Measurements from ENCODE around the gene CAMKMT.

Gene CAMKMT

DNA sequence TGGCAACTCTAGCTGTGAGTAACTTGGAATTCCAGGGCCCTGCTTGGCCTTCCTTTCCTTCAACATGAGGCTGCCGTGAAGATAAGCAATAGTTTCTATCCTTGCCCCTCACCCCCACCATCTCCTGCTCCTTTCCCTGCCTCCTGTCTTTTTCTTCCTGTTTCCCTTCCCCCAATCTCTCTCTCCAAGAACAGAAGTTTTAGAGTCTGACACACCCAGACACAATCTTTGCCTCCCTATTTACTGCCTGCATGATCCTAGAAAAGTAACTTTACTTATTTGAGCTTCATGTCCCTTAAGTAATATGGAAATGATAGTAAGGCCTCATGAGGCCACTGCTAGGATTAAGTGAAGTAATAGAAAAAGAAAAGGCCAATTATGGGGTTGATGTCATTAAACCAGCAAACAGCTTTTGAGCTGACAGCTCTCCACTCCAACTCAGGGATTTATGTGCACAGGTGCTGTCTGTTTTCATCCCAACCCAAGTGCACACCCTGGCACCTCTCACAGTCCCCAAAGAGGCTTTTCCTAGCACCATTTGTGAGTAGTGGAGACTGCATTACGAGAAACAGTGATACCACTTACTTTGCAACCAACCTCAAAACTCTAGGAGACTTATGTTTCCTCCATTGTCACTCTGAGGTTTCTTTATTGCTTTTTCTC is 456.1 kb downstream of the CAMKMT start:
- Histone ChIP-seq H3K9me2 (replicated peaks; ENCODE audit: insufficient read depth, low read length) (no peaks in the 10 kb centered on the region), H2AFZ (ENCODE audit: low read depth, low read length, severe bottlenecking) (no peak overlapping the region), H3K4me3 (ENCODE audit: insufficient read depth, low read length, poor library complexity, severe bottlenecking) (no peak overlapping the region), H4K20me1 (ENCODE audit: low read depth, low read length) (no peaks in the 10 kb centered on the region), H3K27me3 (ENCODE audit: low read length) (no peaks in the 10 kb centered on the region), H3K9ac (ENCODE audit: low read length) (no peak overlapping the region), H3K79me2 (ENCODE audit: insufficient read depth, low read length) (no peaks in the 10 kb centered on the region), H3K4me2 (ENCODE audit: low read depth, low read length, poor library complexity, severe bottlenecking) (no peak overlapping the region), H3K27ac (ENCODE audit: low read depth, low read length) (no peak overlapping the region), H3K36me3 (ENCODE audit: low read length) (no peaks in the 10 kb centered on the region), H3F3A (ENCODE audit: insufficient read depth) (no peaks in the 10 kb centered on the region), H3K9me3 (ENCODE audit: insufficient read depth, low read length) (no peaks in the 10 kb centered on the region)
- TF ChIP-seq CTCF (IDR thresholded peaks at IDR 0.05; ENCODE audit: insufficient read depth, low read length, poor library complexity, severe bottlenecking) (no peak), EZH2phosphoT487 (conservative IDR thresholded peaks at IDR 0.05; ENCODE audit: low read length) (no peak)

DNA sequence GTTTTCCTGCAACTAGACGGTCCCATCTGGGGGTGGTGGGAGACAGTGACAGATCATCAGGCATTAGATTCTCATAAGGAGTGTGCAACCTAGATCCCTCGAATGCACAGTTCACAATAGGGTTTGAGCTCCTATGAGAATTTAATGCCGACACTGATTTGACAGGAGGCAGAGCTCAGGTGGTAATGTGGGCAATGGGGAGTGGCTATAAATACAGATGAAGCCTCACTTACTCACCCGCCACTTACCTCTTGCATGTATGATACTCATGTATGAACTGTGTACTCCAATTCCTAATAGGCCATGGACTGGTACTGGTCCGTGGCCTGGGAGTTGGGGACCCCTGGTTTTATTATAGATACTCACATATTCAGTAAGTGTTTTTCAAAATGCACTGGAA is 457.3 kb downstream of the CAMKMT start:
- H3K9ac ChIP-seq (ENCODE audit: low read length): no peak overlapping the region
- TF ChIP-seq CTCF (IDR thresholded peaks at IDR 0.05; ENCODE audit: insufficient read depth, low read length, poor library complexity, severe bottlenecking): no peak
- no peak for TF ChIP-seq EZH2phosphoT487 (conservative IDR thresholded peaks at IDR 0.05; ENCODE audit: low read length)
- H3K36me3 ChIP-seq (ENCODE audit: low read length): no peaks in the 10 kb centered on the region
- no peaks in the 10 kb centered on the region for H3K27me3 ChIP-seq (ENCODE audit: low read length)
- no peak overlapping the region for H2AFZ ChIP-seq (ENCODE audit: low read depth, low read length, severe bottlenecking)
- no peaks in the 10 kb centered on the region for H3F3A ChIP-seq (ENCODE audit: insufficient read depth)
- H3K4me3 ChIP-seq (ENCODE audit: insufficient read depth, low read length, poor library complexity, severe bottlenecking): no peak overlapping the region
- H4K20me1 ChIP-seq (ENCODE audit: low read depth, low read length): no peaks in the 10 kb centered on the region
- H3K4me2 ChIP-seq (ENCODE audit: low read depth, low read length, poor library complexity, severe bottlenecking): no peak overlapping the region
- H3K27ac ChIP-seq (ENCODE audit: low read depth, low read length): no peak overlapping the region
- H3K9me2 ChIP-seq (replicated peaks; ENCODE audit: insufficient read depth, low read length): no peaks in the 10 kb centered on the region
- no peaks in the 10 kb centered on the region for H3K9me3 ChIP-seq (ENCODE audit: insufficient read depth, low read length)
- no peaks in the 10 kb centered on the region for H3K79me2 ChIP-seq (ENCODE audit: insufficient read depth, low read length)

DNA sequence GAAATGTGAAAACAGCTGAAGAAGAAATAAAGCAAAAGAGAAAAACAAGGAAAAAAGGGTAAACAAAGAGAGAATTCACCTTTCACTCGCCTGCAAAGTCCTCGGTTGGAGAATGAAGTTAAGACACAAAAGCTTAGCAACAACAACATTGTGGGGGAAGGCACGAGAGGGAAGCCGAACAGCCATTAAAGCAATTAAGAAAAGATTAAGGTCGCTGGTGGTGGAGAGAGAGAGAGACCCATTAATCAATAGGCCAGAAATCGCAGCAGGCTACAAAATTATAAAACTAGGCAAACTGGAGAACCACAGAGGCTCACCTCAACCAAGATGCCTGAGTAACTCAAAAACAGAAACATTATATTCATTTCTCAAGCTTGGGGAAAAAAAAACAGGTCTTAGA is 459.8 kb downstream of the CAMKMT start:
- H3K9me3 ChIP-seq (ENCODE audit: insufficient read depth, low read length): no peaks in the 10 kb centered on the region
- H3K27me3 ChIP-seq (ENCODE audit: low read length): no peaks in the 10 kb centered on the region
- no peaks in the 10 kb centered on the region for H3F3A ChIP-seq (ENCODE audit: insufficient read depth)
- no peak overlapping the region for H3K27ac ChIP-seq (ENCODE audit: low read depth, low read length)
- no peaks in the 10 kb centered on the region for H3K36me3 ChIP-seq (ENCODE audit: low read length)
- no peak overlapping the region for H2AFZ ChIP-seq (ENCODE audit: low read depth, low read length, severe bottlenecking)
- no peak overlapping the region for H3K9ac ChIP-seq (ENCODE audit: low read length)
- TF ChIP-seq CTCF (IDR thresholded peaks at IDR 0.05; ENCODE audit: insufficient read depth, low read length, poor library complexity, severe bottlenecking) (no peak), EZH2phosphoT487 (conservative IDR thresholded peaks at IDR 0.05; ENCODE audit: low read length) (no peak)
- H3K79me2 ChIP-seq (ENCODE audit: insufficient read depth, low read length): no peaks in the 10 kb centered on the region
- H4K20me1 ChIP-seq (ENCODE audit: low read depth, low read length): no peaks in the 10 kb centered on the region
- no peak overlapping the region for H3K4me2 ChIP-seq (ENCODE audit: low read depth, low read length, poor library complexity, severe bottlenecking)
- no peak overlapping the region for H3K4me3 ChIP-seq (ENCODE audit: insufficient read depth, low read length, poor library complexity, severe bottlenecking)
- H3K9me2 ChIP-seq (replicated peaks; ENCODE audit: insufficient read depth, low read length): no peaks in the 10 kb centered on the region
